Measurements from ENCODE around the gene CEMIP.

- TF ChIP-seq, protein P1, sequence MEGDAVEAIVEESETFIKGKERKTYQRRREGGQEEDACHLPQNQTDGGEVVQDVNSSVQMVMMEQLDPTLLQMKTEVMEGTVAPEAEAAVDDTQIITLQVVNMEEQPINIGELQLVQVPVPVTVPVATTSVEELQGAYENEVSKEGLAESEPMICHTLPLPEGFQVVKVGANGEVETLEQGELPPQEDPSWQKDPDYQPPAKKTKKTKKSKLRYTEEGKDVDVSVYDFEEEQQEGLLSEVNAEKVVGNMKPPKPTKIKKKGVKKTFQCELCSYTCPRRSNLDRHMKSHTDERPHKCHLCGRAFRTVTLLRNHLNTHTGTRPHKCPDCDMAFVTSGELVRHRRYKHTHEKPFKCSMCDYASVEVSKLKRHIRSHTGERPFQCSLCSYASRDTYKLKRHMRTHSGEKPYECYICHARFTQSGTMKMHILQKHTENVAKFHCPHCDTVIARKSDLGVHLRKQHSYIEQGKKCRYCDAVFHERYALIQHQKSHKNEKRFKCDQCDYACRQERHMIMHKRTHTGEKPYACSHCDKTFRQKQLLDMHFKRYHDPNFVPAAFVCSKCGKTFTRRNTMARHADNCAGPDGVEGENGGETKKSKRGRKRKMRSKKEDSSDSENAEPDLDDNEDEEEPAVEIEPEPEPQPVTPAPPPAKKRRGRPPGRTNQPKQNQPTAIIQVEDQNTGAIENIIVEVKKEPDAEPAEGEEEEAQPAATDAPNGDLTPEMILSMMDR (conservative IDR thresholded peaks at IDR 0.05; ENCODE audit: low read depth, low read length) = no peak
- no peak for TF ChIP-seq EZH2 (IDR thresholded peaks at IDR 0.05; ENCODE audit: low read length, unreplicated experiment)
Observed at GRCh38 chr15:80916056-80916455, 136.9 kb downstream of the CEMIP start.

Measured in PC-3 (cell line).